ENCODE measurements around the gene HSD11B2.

Gene HSD11B2

DNA sequence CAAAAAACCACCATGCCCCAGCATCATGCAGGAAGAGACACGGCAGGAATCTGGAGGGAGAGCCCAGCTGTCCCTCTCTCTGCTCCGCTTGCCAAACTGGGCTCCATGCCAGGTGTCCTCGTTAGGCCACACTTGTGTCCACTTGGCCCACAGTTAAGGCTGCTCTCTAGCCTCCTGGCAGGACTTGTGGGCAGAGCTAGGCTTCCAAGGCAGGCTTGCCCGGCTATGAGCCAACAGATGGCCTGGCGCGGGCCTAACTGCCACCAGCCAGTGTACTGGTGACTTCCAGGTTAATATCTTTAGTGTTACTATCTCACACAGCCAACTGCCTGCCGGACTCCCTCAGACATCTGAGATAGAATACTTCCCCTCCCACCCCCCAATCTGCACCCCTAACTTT lies 39.4 kb downstream of the HSD11B2 start:
- DNase-seq (ENCODE audit: low read depth) = peak; percentile 47
- H3K4me3 ChIP-seq (ENCODE audit: low read length) = no peak overlapping the region
- TF ChIP-seq, protein P1, sequence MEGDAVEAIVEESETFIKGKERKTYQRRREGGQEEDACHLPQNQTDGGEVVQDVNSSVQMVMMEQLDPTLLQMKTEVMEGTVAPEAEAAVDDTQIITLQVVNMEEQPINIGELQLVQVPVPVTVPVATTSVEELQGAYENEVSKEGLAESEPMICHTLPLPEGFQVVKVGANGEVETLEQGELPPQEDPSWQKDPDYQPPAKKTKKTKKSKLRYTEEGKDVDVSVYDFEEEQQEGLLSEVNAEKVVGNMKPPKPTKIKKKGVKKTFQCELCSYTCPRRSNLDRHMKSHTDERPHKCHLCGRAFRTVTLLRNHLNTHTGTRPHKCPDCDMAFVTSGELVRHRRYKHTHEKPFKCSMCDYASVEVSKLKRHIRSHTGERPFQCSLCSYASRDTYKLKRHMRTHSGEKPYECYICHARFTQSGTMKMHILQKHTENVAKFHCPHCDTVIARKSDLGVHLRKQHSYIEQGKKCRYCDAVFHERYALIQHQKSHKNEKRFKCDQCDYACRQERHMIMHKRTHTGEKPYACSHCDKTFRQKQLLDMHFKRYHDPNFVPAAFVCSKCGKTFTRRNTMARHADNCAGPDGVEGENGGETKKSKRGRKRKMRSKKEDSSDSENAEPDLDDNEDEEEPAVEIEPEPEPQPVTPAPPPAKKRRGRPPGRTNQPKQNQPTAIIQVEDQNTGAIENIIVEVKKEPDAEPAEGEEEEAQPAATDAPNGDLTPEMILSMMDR (conservative IDR thresholded peaks at IDR 0.05; ENCODE audit: low read length) = no peak

DNA sequence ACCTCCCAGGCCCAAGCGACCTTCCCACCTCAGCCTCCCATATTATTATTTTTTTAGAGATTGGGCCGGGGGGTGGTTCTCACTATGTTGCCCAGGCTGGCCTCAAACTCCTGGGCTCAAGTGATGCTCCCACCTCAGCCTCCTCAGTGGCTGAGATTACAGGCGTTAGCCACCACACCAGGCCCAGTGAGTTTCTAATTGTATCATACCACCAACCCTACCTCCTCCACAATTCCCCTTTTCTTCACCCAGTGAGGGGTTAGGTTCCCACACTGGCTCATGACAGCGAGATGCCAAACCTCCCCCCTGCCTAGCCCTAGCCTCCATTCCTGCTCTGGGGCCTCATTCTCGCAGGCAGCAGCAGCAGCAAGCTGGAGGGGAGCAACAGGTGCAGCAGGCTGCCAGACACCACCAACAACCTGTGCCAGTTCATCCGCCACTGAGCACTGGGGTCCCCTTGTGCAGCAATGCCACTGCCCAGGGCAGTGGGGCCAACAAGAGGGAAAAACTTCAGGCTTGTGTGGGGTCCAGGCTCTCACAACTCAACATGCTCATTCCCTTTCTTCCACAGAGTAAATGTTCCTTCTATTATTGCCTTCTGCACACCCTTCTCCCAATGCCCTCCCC lies 41.0 kb downstream of the HSD11B2 start:
- no peak for DNase-seq (ENCODE audit: low read depth)
- H3K4me3 ChIP-seq (ENCODE audit: low read length) = no peak overlapping the region
- TF ChIP-seq, protein P1 (conservative IDR thresholded peaks at IDR 0.05; ENCODE audit: low read length) = no peak

DNA sequence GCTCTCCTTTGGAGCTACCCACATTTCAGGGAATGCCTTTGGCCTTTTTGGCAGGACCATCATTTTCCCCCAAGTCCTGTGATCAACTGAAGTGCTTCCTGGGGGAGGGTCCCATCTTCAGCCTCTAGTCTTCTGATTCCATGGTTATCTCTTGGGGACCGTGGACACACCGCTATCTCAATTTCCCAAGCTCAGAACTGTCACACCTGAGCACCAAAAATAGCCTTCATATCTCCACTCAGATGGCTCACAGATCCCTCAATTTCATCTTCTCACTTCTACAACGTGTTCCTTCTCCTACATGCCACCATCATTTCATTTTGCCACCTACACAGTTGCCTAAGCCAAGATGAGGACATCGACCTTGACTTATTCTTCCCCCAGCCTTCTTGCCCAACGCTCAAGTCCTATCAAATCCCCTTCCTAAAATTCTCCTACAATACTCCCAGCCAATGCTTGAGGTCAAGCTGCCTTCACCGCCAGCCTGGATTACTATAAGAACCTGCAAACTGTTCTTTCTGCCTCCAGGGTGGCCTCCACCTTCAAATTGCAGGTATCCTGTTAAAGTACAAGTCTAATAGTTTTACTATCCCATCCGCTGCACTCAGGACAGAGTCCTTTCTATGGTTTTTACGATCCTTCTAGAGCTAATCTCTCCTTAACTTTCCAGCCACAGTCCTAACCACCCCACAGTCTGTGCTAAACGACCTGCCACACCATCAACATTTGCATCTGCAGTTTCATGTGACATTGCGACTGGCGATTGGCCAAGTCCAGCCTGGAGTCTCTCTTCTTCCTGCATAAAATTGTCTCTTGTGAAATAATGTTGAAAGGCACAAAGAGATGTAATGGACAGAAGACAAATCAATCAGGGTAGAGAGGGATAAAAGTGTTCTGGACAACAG lies 43.9 kb downstream of the HSD11B2 start:
- TF ChIP-seq, protein P1 (conservative IDR thresholded peaks at IDR 0.05; ENCODE audit: low read length) = no peak
- no peak overlapping the region for H3K4me3 ChIP-seq (ENCODE audit: low read length)
- no peak for DNase-seq (ENCODE audit: low read depth)

DNA sequence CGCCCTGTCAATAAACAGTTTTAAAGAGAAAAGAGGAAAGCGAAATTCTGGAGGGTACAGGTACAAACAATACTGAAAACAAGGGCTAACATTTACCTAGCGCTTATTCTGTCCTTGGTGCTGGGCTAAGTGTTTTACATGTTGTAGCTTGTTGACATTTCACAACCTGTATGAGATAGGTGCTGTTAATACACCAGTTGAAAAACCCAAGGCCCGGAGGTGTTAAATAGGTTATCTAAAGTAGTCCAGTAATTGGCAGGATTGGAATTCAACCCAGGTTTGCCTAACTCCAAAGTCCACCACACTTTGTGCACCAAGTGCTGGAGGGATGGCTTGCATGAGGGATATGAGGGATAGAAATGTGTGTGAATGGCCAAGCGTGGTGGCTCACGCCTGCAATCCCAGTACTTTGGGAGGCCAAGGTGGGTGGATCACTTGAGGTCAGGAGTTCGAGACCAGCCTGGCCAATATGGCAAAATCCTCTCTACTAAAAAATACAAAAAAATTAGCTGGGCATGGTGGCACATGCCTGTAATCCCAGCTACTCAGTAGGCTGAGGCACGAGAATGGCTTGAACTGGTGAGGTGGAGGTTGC lies 47.1 kb downstream of the HSD11B2 start:
- TF ChIP-seq, protein P1 (conservative IDR thresholded peaks at IDR 0.05; ENCODE audit: low read length) = no peak
- no peak overlapping the region for H3K4me3 ChIP-seq (ENCODE audit: low read length)
- no peak for DNase-seq (ENCODE audit: low read depth)

DNA sequence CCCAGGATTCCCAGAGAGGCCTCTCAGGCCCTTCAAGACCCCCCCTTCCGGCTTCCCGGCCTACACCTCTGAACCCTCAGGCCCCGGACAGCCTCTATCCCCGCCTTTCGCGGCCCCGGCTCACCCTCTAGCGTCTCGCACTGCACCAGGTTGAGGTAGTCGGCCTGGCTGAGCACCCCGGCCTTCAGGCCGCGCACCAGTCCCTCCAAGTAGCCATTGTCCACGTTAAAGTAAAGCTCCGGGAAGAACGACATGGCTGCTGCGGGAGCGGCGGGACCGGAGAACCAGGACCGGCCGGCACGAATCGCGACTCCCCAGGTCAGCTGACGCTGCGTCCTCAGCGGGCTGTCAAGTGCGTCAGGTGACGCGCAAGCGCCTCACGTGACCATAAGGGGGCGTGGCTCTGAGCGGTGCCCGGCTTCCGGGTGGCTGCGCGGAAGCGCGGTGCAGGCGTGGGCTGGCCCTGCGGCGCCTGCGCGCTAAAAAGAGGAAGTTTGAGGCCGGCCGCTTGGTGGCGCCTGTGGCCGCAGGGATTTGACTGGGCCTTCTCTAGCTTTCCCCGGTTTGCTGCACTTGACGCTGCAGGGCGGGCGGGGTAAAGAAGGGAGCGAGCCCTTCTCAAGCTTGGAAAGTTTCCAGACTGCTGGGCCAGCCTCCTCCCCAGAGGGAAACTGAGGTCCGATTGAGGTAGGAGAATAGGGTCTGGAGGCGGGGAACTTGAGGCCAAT lies 50.1 kb downstream of the HSD11B2 start, which contains the start of gene ATP6V0D1:
Gene ATP6V0D1, minus strand, starts transcription at position 325 of the 728 bp plus-strand sequence. Its CDS starts 71 bp downstream, at position 254.
- TF ChIP-seq, protein P1 (conservative IDR thresholded peaks at IDR 0.05; ENCODE audit: low read length) = peak; percentile 77
- DNase-seq (ENCODE audit: low read depth) = peak; percentile 96
- peak within 1 kb of the TSS; percentile 98 for H3K4me3 ChIP-seq (ENCODE audit: low read length)

DNA sequence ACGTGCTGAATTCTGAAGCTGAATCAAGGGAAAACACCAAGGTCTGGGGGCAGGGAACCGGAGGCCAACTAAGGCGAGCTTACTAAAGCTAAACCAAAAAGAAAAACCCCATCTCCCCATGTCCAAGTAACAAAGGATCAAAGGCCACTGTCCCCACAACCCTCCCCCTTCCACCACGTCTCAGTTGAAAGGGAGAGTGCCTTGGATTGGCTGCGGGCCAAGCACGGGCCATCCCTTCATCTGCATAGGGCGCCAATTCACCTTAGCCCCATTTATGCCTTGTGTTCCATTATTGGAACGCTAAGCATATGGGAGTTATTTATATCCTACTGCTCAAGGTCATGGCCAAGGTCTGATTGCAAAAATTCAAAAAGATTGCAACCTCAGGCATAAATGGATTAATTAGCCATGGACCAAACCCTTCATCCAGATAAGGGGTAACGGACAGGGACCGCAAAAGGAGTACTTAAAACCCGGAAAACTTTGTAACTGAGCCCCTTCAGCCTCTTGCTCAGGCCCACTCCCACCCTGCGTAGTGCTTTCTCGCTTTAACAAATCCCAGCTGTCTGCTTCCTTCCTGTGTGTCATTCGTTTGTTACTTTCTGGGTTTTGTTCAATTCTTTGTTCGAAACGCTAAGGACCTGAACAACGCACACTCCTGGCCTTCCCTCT lies 50.8 kb downstream of the HSD11B2 start:
- peak overlapping the region; percentile 73 for H3K4me3 ChIP-seq (ENCODE audit: low read length)
- no peak for DNase-seq (ENCODE audit: low read depth)
- TF ChIP-seq, protein P1 (conservative IDR thresholded peaks at IDR 0.05; ENCODE audit: low read length) = no peak

Measured in AG10803 (cell line).